Measurements from ENCODE around the gene SPNS1. TPM values are rescaled to one million over a fixed set of nuclear protein-coding genes. Genes with fewer than 3 reads are reported as not detected.

Gene SPNS1
- total RNA-seq, 5 donors from 2014 or later (not counting 1 experiment from before 2014, with no cell fraction given): 28.2 to 53.2 (median 47.7) TPM

DNA sequence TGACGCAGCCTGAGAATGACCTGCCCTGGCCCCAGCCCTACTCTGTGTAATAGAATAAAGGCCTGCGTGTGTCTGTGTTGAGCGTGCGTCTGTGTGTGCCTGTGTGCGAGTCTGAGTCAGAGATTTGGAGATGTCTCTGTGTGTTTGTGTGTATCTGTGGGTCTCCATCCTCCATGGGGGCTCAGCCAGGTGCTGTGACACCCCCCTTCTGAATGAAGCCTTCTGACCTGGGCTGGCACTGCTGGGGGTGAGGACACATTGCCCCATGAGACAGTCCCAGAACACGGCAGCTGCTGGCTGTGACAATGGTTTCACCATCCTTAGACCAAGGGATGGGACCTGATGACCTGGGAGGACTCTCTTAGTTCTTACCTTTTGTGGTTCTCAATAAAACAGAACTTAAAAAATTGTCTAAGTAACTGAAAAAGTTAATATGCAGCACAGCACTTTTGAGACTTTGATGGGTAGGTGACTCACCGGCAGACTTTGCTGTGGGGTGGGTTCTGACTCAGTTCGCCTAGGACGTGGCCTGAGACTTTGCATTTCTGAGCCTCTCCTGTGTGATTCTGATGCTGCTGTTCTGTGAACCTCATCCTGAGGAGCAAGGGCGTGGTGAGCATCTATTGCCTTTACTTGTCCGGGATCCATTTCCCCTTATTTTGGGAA is 15.9 kb downstream of the SPNS1 start:
- no peaks in the 10 kb centered on the region for H3K9me3 ChIP-seq
- Mint-ChIP-seq H3K4me1 (peaks cover 53 to 62% (median 62%) of the 10 kb centered on the region in 3 donors), H3K27ac (peak overlapping the region; percentile 94 to 98), H3K36me3 (peaks cover 36% of the 10 kb centered on the region), H3K9me3 (peaks cover 0 to 6% (median 5%) of the 10 kb centered on the region in 3 donors), H3K27me3 (no peaks in the 10 kb centered on the region), H3K4me3 (peak overlapping the region; percentile 78 to 99 (median 95))
- H3K36me3 ChIP-seq (ENCODE audit: control insufficient read depth in 2 of 2, extremely low read depth in 1 of 2, insufficient read depth in 1 of 2, low read length in 1 of 2): peaks cover 8 to 49% of the 10 kb centered on the region in 2 donors
- peak overlapping the region; percentile 72 for H3K27ac ChIP-seq (ENCODE audit: low read length)
- peak overlapping the region in 1 of 2 donors; percentile 14 for H3K4me3 ChIP-seq (ENCODE audit: control insufficient read depth in 1 of 2, extremely low read depth in 1 of 2, low read length in 1 of 2)
- peaks cover 19 to 69% of the 10 kb centered on the region in 2 experiments for H3K4me1 ChIP-seq (ENCODE audit: control insufficient read depth in 1 of 2, extremely low read depth in 1 of 2, insufficient read depth in 2 of 2, low read length in 2 of 2)
- ATAC-seq (replicated peaks in 1 of 4): peak; percentile 27 to 72 (median 71)
- WGBS (ENCODE audit: insufficient coverage): 29% methylated on average over 9 of the region's 11 CpGs
- POLR2A ChIA-PET: no interaction called here
- peak in 6 of 35 experiments; percentile 25 to 72 (median 56) for DNase-seq
- CTCF ChIA-PET: interaction anchor here in 1 of 2 donors (0.6 kb wide), 1 partner anchor 60 kb away, joined by 5 read pairs; no protein-coding TSS in a partner anchor
- H3K27me3 ChIP-seq (replicated peaks in 1 of 2; ENCODE audit: control insufficient read depth in 2 of 2, extremely low read depth in 1 of 2, insufficient read depth in 2 of 2, low read length in 1 of 2): no peaks in the 10 kb centered on the region

DNA sequence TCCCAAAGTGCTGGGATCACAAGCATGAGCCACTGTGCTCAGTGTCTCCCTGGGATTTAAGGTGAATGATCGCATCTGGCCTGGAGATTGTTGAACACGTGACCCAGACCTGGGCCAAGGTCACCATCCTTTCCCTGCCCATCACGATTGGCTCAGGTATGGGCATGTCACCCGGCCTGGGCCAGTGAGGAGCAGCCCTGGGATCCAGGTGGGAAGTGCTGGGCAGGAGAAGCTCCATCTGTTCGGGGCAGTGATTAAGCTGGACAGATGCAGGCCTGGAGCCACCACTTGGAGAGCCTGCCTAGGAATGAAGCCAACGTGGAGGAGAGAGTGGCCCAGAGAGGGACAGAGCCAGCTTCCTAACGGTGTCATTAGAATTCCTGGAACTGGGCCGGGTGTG is 17.1 kb downstream of the SPNS1 start:
- H3K36me3 Mint-ChIP-seq: peaks cover 33% of the 10 kb centered on the region
- WGBS (ENCODE audit: insufficient coverage): 80% methylated on average over 8 of the region's 8 CpGs

DNA sequence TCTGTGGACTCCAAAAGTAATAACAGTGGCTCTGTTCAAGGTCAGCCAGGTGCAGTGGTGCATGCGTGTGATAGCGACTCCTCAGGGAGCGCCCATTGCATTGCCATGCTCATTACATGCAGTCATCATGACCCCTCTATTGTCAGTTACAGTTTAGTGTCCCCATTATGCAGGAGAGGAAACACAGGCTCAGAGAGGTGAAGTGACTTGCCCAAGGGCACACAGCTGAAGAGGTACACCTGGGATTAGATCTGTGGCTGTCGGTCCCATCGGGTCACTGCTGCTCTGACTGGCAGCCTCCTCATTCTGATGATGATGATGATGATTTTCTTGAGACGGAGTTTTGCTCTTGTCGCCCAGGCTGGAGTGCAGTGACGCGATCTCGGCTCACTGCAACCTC is 17.9 kb downstream of the SPNS1 start:
- no peak for ATAC-seq (replicated peaks in 1 of 4)
- WGBS (ENCODE audit: insufficient coverage): 80% methylated on average over 5 of the region's 10 CpGs
- no peak for DNase-seq

More for the DNA sequence above, 17.1 kb downstream of the SPNS1 start:
- H3K4me1 Mint-ChIP-seq: peaks cover 53 to 62% (median 58%) of the 10 kb centered on the region in 3 donors
- Histone ChIP-seq H3K4me3 (ENCODE audit: control insufficient read depth in 1 of 2, extremely low read depth in 1 of 2, low read length in 1 of 2) (no peak overlapping the region), H3K27ac (ENCODE audit: low read length) (no peak overlapping the region), H3K4me1 (ENCODE audit: control insufficient read depth in 1 of 2, extremely low read depth in 1 of 2, insufficient read depth in 2 of 2, low read length in 2 of 2) (peaks cover 19 to 63% of the 10 kb centered on the region in 2 experiments), H3K36me3 (ENCODE audit: control insufficient read depth in 2 of 2, extremely low read depth in 1 of 2, insufficient read depth in 1 of 2, low read length in 1 of 2) (peaks cover 8 to 45% of the 10 kb centered on the region in 2 donors), H3K27me3 (replicated peaks in 1 of 2; ENCODE audit: control insufficient read depth in 2 of 2, extremely low read depth in 1 of 2, insufficient read depth in 2 of 2, low read length in 1 of 2) (no peaks in the 10 kb centered on the region), H3K9me3 (no peaks in the 10 kb centered on the region)
- POLR2A ChIA-PET: no interaction called here
- ATAC-seq (replicated peaks in 1 of 4): no peak
- peak overlapping the region in 1 of 3 donors; percentile 99 for H3K4me3 Mint-ChIP-seq
- peaks cover 0 to 6% (median 5%) of the 10 kb centered on the region in 3 donors for H3K9me3 Mint-ChIP-seq
- CTCF ChIA-PET: no interaction called here
- H3K27me3 Mint-ChIP-seq: no peaks in the 10 kb centered on the region
- peak overlapping the region; percentile 94 to 98 for H3K27ac Mint-ChIP-seq
- no peak for DNase-seq

DNA sequence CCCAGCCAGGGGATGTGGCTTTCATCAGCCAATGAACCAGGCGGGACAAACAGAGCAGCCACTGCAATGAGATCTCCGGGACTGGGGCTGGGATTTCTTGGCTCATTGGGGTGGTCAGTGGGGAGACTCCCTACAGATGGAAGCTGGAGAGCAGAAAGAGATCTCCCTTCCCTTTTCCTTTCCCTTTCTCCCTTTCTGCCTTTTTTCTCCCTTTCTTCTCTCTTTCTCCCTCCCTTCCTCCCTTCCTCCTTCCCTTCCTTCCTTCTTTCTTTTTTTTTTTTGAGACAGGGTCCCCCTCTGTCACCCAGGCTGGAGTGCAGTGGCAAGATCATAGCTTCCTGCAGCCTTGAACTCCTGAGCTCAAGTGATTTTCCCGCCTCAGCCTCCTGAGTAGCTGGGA is 24.3 kb downstream of the SPNS1 start:
- no peak for DNase-seq
- Histone ChIP-seq H3K27me3 (replicated peaks in 1 of 2; ENCODE audit: control insufficient read depth in 2 of 2, extremely low read depth in 1 of 2, insufficient read depth in 2 of 2, low read length in 1 of 2) (no peaks in the 10 kb centered on the region), H3K4me1 (ENCODE audit: control insufficient read depth in 1 of 2, extremely low read depth in 1 of 2, insufficient read depth in 2 of 2, low read length in 2 of 2) (peaks cover 2 to 14% of the 10 kb centered on the region in 2 experiments), H3K36me3 (ENCODE audit: control insufficient read depth in 2 of 2, extremely low read depth in 1 of 2, insufficient read depth in 1 of 2, low read length in 1 of 2) (no peaks in the 10 kb centered on the region), H3K27ac (ENCODE audit: low read length) (no peak overlapping the region), H3K4me3 (ENCODE audit: control insufficient read depth in 1 of 2, extremely low read depth in 1 of 2, low read length in 1 of 2) (no peak overlapping the region), H3K9me3 (no peaks in the 10 kb centered on the region)
- no peak for ATAC-seq (replicated peaks in 1 of 4)
- Mint-ChIP-seq H3K27me3 (no peaks in the 10 kb centered on the region), H3K9me3 (no peaks in the 10 kb centered on the region), H3K27ac (peak overlapping the region in 1 of 2 donors; percentile 34), H3K4me1 (peaks cover 16 to 19% (median 19%) of the 10 kb centered on the region in 3 donors), H3K4me3 (no peak overlapping the region), H3K36me3 (no peaks in the 10 kb centered on the region)
- ChIA-PET CTCF (interaction anchor here in 1 of 2 donors (0.6 to 0.7 kb wide), 3 partner anchors 9 to 347 kb away, joined by 3 to 7 read pairs (median 7); no protein-coding TSS in a partner anchor), POLR2A (no interaction called here)
- no CpG with 5 or more reads among the region's 3 CpGs for WGBS (ENCODE audit: insufficient coverage)

More for the DNA sequence above, 17.9 kb downstream of the SPNS1 start:
- H3K36me3 ChIP-seq (ENCODE audit: control insufficient read depth in 2 of 2, extremely low read depth in 1 of 2, insufficient read depth in 1 of 2, low read length in 1 of 2): peaks cover 5 to 37% of the 10 kb centered on the region in 2 donors
- POLR2A ChIA-PET: no interaction called here
- Mint-ChIP-seq H3K4me1 (peaks cover 45 to 58% (median 55%) of the 10 kb centered on the region in 3 donors), H3K36me3 (peaks cover 26% of the 10 kb centered on the region), H3K27me3 (no peaks in the 10 kb centered on the region), H3K27ac (peak overlapping the region; percentile 73 to 94), H3K9me3 (peaks cover 0 to 1% (median 0%) of the 10 kb centered on the region in 3 donors), H3K4me3 (no peak overlapping the region)
- CTCF ChIA-PET: no interaction called here
- peaks cover 17 to 55% of the 10 kb centered on the region in 2 experiments for H3K4me1 ChIP-seq (ENCODE audit: control insufficient read depth in 1 of 2, extremely low read depth in 1 of 2, insufficient read depth in 2 of 2, low read length in 2 of 2)
- no peak overlapping the region for H3K4me3 ChIP-seq (ENCODE audit: control insufficient read depth in 1 of 2, extremely low read depth in 1 of 2, low read length in 1 of 2)
- no peak overlapping the region for H3K27ac ChIP-seq (ENCODE audit: low read length)
- H3K27me3 ChIP-seq (replicated peaks in 1 of 2; ENCODE audit: control insufficient read depth in 2 of 2, extremely low read depth in 1 of 2, insufficient read depth in 2 of 2, low read length in 1 of 2): no peaks in the 10 kb centered on the region
- no peaks in the 10 kb centered on the region for H3K9me3 ChIP-seq

DNA sequence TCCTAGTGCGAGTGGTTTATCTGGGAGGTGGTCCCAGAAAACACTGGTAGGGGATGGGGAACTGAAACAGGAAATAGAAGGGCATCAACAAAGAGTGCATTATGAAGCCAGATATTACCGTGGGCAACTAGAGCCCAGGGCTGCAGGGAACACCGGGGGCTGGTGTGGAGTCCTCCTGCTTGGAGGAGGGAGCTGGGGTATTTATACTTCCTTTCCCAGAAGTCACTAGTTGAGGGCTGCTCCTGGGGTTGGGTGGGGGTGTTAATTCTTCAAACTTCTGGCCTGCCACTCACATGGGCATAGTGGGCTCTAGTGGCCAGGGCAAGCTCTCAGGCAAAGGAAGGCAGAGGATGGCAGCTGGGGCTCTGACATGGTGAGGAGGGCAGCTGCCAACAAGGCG is 25.0 kb downstream of the SPNS1 start:
- H3K27me3 Mint-ChIP-seq: no peaks in the 10 kb centered on the region
- CTCF ChIA-PET: interaction anchor here in 1 of 2 donors (0.6 to 0.7 kb wide), 3 partner anchors 8 to 346 kb away, joined by 3 to 7 read pairs (median 7); no protein-coding TSS in a partner anchor

DNA sequence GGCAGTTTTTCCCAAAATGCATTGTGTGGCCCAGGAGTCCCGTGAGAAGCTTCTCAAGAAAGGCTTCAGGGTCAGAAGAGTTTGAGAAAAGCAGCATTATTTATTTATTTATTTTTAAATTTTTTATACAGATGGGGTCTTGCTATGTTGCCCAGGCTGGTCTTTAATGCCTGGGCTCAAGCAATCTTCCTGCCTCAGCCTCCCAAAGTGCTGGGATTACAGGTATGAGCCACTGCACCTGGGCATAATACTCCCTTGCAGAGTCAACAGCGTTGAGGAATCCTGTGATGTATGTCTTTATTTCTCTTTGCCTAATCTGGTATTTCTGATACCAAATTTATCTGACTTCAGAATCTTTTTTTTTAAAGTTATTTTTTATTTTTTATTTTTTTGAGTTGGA is 25.4 kb downstream of the SPNS1 start:
- Mint-ChIP-seq H3K9me3 (no peaks in the 10 kb centered on the region), H3K4me1 (peaks cover 17 to 19% (median 18%) of the 10 kb centered on the region in 3 donors), H3K4me3 (no peak overlapping the region), H3K27ac (no peak overlapping the region), H3K27me3 (no peaks in the 10 kb centered on the region), H3K36me3 (no peaks in the 10 kb centered on the region)
- POLR2A ChIA-PET: no interaction called here
- Histone ChIP-seq H3K9me3 (no peaks in the 10 kb centered on the region), H3K27ac (ENCODE audit: low read length) (no peak overlapping the region), H3K27me3 (replicated peaks in 1 of 2; ENCODE audit: control insufficient read depth in 2 of 2, extremely low read depth in 1 of 2, insufficient read depth in 2 of 2, low read length in 1 of 2) (no peaks in the 10 kb centered on the region), H3K4me1 (ENCODE audit: control insufficient read depth in 1 of 2, extremely low read depth in 1 of 2, insufficient read depth in 2 of 2, low read length in 2 of 2) (peaks cover 2 to 10% of the 10 kb centered on the region in 2 experiments), H3K36me3 (ENCODE audit: control insufficient read depth in 2 of 2, extremely low read depth in 1 of 2, insufficient read depth in 1 of 2, low read length in 1 of 2) (no peaks in the 10 kb centered on the region), H3K4me3 (ENCODE audit: control insufficient read depth in 1 of 2, extremely low read depth in 1 of 2, low read length in 1 of 2) (no peak overlapping the region)
- ATAC-seq (replicated peaks in 1 of 4): no peak
- CTCF ChIA-PET: no interaction called here
- WGBS (ENCODE audit: insufficient coverage): no CpG with 5 or more reads among the region's 2 CpGs
- no peak for DNase-seq

More for the DNA sequence above, 25.0 kb downstream of the SPNS1 start:
- POLR2A ChIA-PET: no interaction called here
- Histone ChIP-seq H3K4me3 (ENCODE audit: control insufficient read depth in 1 of 2, extremely low read depth in 1 of 2, low read length in 1 of 2) (no peak overlapping the region), H3K27me3 (replicated peaks in 1 of 2; ENCODE audit: control insufficient read depth in 2 of 2, extremely low read depth in 1 of 2, insufficient read depth in 2 of 2, low read length in 1 of 2) (no peaks in the 10 kb centered on the region), H3K27ac (ENCODE audit: low read length) (no peak overlapping the region), H3K36me3 (ENCODE audit: control insufficient read depth in 2 of 2, extremely low read depth in 1 of 2, insufficient read depth in 1 of 2, low read length in 1 of 2) (no peaks in the 10 kb centered on the region), H3K9me3 (no peaks in the 10 kb centered on the region), H3K4me1 (ENCODE audit: control insufficient read depth in 1 of 2, extremely low read depth in 1 of 2, insufficient read depth in 2 of 2, low read length in 2 of 2) (peaks cover 2 to 12% of the 10 kb centered on the region in 2 experiments)
- peaks cover 14 to 16% (median 15%) of the 10 kb centered on the region in 3 donors for H3K4me1 Mint-ChIP-seq
- no peaks in the 10 kb centered on the region for H3K36me3 Mint-ChIP-seq
- DNase-seq: no peak
- no peaks in the 10 kb centered on the region for H3K9me3 Mint-ChIP-seq
- H3K4me3 Mint-ChIP-seq: no peak overlapping the region
- peak overlapping the region; percentile 12 to 34 for H3K27ac Mint-ChIP-seq
- no peak for ATAC-seq (replicated peaks in 1 of 4)
- 83% methylated on average over 2 of the region's 4 CpGs for WGBS (ENCODE audit: insufficient coverage)

All from T-cell (primary cell).